ENCODE data around the gene PPP6R2. TPM values are rescaled to one million over a fixed set of nuclear protein-coding genes. Genes with fewer than 3 reads are reported as not detected.

The PPP6R2 gene
- total and polyA plus RNA-seq, 10 donors, result 23.6 to 76.2 (median 62.1) TPM

DNA sequence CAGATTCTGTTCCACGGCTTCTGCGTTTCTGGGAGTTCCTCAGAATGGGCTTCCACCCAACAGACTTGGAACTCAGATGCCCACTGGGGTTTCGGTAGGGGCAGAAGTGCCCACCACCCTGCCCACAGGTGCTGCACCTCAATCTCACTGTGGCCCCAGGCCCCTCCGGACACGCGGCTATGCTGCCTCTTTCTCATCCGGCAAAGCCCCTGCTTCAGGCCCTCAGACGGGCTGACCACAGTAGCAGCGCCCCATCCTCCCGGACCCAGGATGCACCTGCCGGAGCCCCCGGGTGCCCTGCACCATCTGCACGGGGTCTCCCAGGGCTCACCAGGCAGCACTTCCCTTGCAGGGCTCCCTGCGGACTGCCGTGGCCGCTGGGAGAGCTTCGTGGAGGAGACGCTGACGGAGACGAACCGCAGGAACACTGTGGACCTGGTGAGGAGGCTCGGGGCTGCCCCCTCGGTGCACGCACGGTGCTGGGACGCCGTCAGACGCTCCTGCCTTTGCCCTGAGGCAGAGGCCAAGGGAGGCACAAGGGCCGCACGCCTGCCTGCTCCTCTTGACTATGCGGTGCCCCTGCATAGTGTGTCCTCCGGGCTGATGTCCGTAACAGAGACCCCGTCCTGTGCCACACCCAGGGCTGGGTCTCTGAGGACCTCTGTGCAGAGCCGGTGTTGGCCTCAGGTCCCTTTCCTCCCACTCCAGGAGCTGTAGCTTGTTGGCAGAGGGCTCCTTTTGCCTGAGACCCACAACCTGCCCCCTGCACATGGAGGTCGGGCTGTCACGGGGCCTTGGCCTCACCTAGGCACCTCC, 93.1 kb downstream of the PPP6R2 start:
- intact Hi-C loops (cut with DNase I; ENCODE audit: low total_unique reads), result no loop called here
- no peaks in the 10 kb centered on the region for H3K9me3 ChIP-seq
- 88 to 93% (median 93%) methylated on average over 20 to 37 of the region's 37 CpGs for WGBS, 5 donors
- no peaks in the 10 kb centered on the region for H3K4me1 ChIP-seq
- no peak overlapping the region for H3K27ac ChIP-seq
- no peak for TF ChIP-seq POLR2A (IDR thresholded peaks at IDR 0.05)
- TF ChIP-seq POLR2AphosphoS5 (IDR thresholded peaks at IDR 0.05), result peak in 1 of 3 donors; percentile 32
- no peaks in the 10 kb centered on the region for H3K27me3 ChIP-seq (replicated peaks in 1 of 7)
- DNase-seq, result no peak
- no peak overlapping the region for H3K4me3 ChIP-seq
- H3K36me3 ChIP-seq, result peaks cover 6 to 86% (median 84%) of the 10 kb centered on the region in 6 donors

DNA sequence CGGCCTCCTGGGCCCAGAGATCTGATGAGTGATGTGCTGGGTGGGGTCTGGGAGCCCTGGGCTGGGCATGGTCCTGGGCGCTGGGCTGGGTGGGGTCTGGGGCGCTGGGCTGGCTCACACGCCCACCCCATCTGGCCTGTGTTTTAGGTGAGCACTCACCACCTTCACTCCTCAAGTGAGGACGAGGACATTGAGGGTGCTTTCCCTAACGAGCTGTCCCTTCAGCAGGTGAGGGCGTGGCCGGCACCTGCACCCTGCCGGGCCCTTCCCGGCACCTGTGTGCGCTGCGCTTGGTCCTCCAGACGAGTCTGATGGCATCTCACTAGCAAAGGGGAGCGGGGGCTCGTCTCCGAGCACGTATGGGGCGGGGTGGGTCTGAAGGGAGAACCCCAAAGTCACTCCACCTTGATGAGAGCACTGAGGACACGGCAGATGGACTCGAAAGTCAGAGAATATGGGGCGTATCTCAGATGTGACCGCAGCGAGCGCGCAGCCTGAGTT, 93.8 kb downstream of the PPP6R2 start:
- H3K36me3 ChIP-seq, result peaks cover 4 to 86% (median 80%) of the 10 kb centered on the region in 6 donors
- no peak for DNase-seq

DNA sequence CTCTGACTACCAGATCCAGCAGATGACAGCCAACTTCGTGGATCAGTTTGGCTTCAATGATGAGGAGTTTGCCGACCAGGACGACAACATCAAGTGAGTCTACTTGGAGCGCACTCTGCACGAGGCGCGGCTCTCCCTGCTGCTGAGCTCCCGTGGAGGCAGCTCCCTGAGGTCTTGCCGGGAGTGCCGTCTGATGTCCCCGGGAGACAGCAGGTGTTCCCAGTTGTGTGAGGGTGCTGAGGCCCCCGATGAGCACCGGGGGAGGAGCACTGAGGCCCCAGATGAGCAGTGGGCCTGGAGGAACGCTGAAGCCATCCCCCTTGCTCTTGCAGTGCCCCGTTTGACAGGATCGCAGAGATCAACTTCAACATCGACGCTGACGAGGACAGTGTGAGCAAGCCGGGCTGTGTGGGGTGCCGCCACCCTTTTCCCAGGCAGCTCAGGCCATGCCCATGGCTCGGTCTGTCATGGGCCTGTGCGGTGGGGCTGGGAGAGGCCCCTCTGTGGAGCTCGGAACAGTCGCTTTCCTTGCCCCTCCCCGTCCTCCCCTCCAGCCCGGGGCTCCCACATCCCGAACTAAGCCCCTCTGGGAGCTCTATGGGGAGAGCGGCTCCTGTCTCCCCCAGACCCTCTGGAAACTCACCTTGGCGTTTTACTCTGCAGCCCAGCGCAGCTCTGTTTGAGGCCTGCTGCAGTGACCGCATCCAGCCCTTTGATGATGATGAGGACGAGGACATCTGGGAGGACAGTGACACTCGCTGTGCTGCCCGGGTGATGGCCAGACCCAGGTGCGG, 94.6 kb downstream of the PPP6R2 start:
- Histone ChIP-seq H3K9me3 (no peaks in the 10 kb centered on the region), H3K4me1 (peaks cover 0 to 10% (median 0%) of the 10 kb centered on the region in 6 donors), H3K36me3 (peaks cover 4 to 86% (median 75%) of the 10 kb centered on the region in 6 donors), H3K27me3 (replicated peaks in 1 of 7) (no peaks in the 10 kb centered on the region), H3K27ac (no peak overlapping the region), H3K4me3 (no peak overlapping the region)
- DNase-seq, result no peak
- 92 to 95% (median 94%) methylated on average over 31 to 36 of the region's 36 CpGs for WGBS, 5 donors
- intact Hi-C loops (cut with DNase I; ENCODE audit: low total_unique reads), result no loop called here
- peak in 2 of 3 donors; percentile 9 to 32 for TF ChIP-seq POLR2AphosphoS5 (IDR thresholded peaks at IDR 0.05)
- TF ChIP-seq POLR2A (IDR thresholded peaks at IDR 0.05), result no peak
- TF ChIP-seq, protein P1, sequence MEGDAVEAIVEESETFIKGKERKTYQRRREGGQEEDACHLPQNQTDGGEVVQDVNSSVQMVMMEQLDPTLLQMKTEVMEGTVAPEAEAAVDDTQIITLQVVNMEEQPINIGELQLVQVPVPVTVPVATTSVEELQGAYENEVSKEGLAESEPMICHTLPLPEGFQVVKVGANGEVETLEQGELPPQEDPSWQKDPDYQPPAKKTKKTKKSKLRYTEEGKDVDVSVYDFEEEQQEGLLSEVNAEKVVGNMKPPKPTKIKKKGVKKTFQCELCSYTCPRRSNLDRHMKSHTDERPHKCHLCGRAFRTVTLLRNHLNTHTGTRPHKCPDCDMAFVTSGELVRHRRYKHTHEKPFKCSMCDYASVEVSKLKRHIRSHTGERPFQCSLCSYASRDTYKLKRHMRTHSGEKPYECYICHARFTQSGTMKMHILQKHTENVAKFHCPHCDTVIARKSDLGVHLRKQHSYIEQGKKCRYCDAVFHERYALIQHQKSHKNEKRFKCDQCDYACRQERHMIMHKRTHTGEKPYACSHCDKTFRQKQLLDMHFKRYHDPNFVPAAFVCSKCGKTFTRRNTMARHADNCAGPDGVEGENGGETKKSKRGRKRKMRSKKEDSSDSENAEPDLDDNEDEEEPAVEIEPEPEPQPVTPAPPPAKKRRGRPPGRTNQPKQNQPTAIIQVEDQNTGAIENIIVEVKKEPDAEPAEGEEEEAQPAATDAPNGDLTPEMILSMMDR (IDR thresholded peaks at IDR 0.05 in 8 of 11, conservative IDR thresholded peaks at IDR 0.05 in 3 of 11), result no peak

More for the DNA sequence above, 93.8 kb downstream of the PPP6R2 start:
- TF ChIP-seq POLR2AphosphoS5 (IDR thresholded peaks at IDR 0.05), result no peak
- TF ChIP-seq, protein P1 (IDR thresholded peaks at IDR 0.05 in 8 of 11, conservative IDR thresholded peaks at IDR 0.05 in 3 of 11), result no peak
- no peak for TF ChIP-seq POLR2A (IDR thresholded peaks at IDR 0.05)
- H3K4me3 ChIP-seq, result no peak overlapping the region
- H3K4me1 ChIP-seq, result peaks cover 0 to 4% (median 0%) of the 10 kb centered on the region in 6 donors
- no peaks in the 10 kb centered on the region for H3K9me3 ChIP-seq
- intact Hi-C loops (cut with DNase I; ENCODE audit: low total_unique reads), result no loop called here
- H3K27me3 ChIP-seq (replicated peaks in 1 of 7), result no peaks in the 10 kb centered on the region
- 90 to 96% (median 94%) methylated on average over 22 to 25 of the region's 25 CpGs for WGBS, 5 donors
- no peak overlapping the region for H3K27ac ChIP-seq

DNA sequence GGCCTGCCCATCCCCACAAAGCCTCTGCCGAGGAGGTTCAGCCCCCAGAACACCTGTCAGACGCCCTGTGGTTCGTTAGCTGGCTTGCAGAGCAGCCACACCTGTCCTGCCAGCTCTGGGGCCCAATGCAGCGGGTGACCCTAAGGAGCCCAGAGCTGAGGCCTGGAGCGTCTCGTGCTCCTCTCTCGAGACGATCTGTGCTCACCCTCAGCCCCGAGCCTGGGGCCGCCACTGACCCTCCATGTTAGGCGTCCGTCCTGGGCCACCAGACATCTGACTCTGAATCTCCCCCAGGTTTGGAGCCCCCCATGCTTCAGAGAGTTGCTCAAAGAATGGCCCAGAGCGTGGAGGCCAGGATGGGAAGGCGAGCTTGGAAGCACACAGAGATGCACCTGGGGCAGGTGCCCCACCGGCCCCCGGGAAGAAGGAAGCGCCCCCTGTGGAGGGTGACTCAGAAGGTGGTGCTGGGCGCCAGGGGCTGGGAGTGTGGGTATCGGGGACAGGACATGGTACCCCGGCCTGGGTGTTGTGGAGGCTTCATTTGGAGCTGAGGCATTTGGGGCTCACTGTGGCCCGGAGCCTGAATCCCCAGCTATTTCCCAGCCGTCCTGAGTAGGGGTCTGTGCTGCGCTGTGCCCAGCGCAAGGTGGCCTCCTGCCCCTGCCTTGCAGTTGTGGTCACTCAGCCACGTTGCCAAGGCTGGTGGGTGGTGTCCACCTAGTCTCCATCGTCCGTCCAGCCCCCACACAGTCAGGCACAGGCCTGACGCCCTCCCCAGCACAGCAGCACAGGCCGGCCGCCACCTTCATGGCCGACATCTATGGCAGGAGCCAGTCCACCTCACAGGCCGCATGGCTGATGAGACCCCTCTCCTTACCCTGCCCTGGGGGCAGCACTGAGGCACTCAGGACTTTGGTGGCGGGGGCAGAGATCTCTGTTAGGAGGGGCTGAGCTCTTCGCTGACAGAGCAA, 95.5 kb downstream of the PPP6R2 start:
- H3K9me3 ChIP-seq, result no peaks in the 10 kb centered on the region
- no peak overlapping the region for H3K27ac ChIP-seq
- intact Hi-C loops (cut with DNase I; ENCODE audit: low total_unique reads), result no loop called here
- H3K4me1 ChIP-seq, result peaks cover 0 to 17% (median 0%) of the 10 kb centered on the region in 6 donors
- H3K27me3 ChIP-seq (replicated peaks in 1 of 7), result no peaks in the 10 kb centered on the region
- H3K4me3 ChIP-seq, result no peak overlapping the region
- H3K36me3 ChIP-seq, result peaks cover 4 to 91% (median 74%) of the 10 kb centered on the region in 6 donors
- 85 to 96% (median 92%) methylated on average over 28 to 34 of the region's 34 CpGs for WGBS, 5 donors
- no peak for DNase-seq
- TF ChIP-seq POLR2A (IDR thresholded peaks at IDR 0.05) (no peak), POLR2AphosphoS5 (IDR thresholded peaks at IDR 0.05) (peak; percentile 8 to 29 (median 22))
- TF ChIP-seq, protein P1 (IDR thresholded peaks at IDR 0.05 in 8 of 11, conservative IDR thresholded peaks at IDR 0.05 in 3 of 11), result no peak

All from spleen (tissue), 11 donors.